NCI-H1930 (cell line): ENCODE data around the gene PHEX.

Source experiments
- DNase-seq, 2 experiments: peaks; one replicate each; lab custom pipeline; 2025; lab: John Stamatoyannopoulos, UW

PHEX gene

DNA sequence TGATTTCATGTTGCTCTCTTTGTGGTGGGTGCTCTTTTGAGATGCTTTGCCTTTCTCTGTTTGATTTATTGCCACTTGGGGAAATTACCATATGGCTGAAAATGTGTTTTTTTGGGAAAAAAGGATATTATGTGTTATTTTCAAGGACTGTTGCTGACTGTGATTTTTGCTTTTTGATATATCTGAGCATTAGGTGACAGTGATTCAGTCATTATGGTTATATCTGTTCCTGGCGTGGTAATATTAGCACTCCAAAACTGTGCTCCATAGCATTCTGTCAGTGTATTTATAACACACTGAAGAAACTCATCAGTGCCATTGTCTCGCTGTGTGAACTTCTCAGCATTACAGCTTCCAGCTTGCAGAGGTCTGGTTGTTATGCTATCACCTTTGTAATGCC is 73.8 kb downstream of the PHEX start:
- no peak for DNase-seq

DNA sequence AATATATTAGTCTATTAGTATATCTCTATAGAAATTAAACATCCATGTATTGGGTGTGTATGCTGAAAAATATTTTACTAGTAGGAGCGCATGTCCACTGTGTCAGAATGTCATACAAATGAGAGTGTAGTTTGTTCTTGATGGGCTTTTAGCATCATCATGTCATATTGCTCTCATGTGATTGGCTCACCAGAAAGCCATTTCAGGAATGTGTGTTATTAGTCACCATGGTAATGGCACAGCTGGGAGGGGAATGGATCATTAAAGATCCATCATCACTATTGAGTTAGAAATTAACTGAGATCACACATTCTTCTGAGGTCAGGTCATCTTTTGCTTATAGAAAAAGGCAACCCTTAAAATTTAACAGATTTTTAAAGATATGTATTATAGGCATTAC is 77.3 kb downstream of the PHEX start:
- no peak for DNase-seq

DNA sequence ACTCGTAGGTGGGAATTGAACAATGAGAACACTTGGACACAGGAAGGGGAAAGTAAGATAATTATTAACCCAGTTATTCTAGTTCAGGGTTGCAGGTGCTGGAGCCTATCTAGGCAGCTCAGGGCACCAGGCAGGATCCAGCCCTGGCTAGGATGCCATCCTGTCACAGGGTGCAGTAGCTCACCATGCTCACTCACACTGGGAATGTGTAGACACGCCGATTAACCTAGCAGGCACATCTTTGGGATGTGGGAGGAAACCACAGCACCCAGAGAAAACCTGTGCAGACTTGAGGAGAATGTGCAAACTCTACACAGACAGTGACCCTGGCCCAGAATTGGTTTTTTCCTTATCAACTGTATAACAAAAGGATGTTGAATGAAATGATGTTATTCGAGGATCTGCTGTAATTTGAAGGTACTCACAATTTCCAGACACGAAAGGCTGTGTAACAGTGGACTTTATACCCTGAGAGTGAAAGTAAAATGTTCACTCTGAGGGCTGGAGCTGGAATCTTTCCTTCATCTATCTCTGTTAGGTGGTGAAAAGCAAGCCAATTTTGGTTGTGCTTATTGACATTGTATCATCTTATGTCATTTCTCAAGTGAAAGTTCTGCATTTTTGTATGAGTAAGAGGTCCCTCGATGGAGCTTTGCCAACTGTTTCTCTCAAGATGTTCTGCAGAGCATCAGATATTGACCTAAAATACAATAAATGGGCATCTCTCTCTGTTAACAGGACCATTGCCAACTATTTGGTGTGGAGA is 78.8 kb downstream of the PHEX start:
- no peak for DNase-seq

DNA sequence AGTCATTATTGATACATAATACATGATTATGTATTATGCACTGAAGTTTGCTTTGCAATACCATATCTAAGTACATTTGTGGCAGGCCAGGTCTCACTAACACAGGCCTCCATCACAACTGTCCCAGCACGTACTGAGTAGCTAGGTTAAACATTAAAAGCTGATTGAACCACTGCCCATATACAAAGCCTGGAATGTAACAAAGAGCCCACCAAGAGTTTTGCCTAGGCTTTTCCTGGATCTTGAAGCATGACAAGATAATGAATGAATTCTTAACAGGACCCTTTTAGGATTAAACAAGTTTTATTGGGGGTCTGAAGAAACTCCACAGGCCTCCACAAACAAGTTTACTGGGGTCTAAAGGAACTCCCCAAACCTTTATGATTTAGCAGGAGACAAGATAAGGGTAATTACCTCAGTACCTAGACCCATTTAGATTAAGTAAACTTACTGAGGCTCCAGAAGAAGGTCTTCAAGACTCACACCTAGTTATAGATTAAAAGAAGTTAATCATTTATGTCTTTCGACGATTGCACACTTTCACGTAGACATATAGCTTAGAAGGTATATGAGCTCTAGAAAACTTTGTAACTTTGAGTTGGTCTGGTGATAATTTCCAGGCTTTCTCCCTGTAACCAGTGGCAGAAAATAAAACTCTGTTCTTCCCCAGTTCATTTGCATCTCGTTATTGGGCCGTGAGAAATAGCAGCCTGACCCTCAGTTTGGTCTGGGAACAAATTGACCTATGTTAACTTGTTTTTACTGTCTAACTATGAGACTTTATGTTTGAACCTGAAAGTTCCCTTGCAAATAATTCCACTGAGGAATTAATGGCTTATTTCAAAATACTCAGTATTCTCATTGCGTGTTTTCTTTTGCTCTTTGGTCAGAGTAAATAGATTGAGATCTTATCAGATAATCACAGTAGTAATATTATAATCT is 84.8 kb downstream of the PHEX start:
- no peak for DNase-seq

DNA sequence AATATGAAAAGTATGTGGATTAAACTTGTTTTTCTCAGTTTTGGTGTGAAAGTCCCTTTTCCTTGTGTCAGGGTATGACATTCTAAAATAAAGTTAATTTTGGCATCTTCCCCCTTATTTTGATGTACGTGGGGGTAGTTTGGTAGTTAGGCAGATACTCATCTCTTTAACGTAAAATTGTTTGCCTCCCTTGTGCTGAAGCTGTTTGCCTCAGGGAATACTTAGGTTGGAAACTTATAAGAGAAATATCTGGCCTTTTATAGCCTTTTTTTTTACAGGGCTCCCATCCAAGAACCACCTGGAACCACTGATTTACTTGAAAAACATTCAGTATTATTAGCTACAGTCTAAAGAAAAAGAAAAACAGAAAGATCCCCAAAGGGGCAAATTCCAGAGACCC is 85.5 kb downstream of the PHEX start:
- DNase-seq = no peak

DNA sequence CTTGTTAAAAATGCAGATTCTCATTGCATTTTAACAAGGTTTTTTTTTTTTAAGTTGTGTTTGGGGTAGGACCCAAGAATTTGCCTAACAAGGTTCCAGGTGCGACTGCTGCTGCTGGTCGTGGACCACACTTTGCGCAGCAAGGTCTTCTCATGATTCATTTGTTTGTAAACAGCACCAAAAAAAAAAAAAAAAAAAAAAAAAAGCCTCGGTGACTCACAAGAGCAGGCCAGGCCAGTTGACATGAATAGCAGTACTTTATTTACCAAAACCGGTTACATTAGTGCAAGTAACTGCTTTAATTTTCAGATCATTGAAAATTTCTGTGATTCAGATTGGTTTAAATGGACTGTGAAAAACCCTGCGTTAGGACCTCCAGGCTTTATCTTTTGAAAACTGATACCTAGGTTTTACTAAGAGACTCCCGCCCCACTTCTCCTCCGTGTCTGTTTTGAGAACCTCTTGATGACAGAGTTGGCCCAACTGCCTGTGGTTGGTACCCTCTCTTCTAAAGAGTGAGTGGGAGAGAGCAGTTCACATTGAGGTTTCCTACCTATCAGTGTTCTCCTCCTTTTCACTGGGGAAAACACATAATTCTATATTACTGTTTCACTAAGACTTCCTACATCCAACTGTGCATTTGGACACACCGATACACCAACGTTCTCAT is 86.2 kb downstream of the PHEX start:
- no peak for DNase-seq

DNA sequence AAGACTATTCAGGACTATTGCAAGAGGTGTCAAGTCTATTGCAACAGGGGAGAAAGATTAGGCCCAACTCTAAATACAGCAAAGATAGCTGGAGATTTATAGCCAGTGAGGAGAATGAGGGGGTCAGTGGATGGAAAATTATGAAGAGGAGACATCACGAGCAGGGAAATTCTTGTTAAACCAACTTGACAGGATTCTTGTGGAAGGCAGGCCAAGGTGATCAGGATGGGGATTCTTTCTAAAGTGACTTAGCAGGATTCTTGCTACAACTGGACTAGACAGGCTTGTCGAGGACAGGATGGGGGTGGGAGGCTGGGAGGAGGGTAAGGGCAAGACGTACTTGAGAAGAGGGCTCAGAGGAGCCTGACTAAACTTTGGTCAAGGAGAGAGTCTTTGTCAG is 89.0 kb downstream of the PHEX start:
- DNase-seq = no peak

DNA sequence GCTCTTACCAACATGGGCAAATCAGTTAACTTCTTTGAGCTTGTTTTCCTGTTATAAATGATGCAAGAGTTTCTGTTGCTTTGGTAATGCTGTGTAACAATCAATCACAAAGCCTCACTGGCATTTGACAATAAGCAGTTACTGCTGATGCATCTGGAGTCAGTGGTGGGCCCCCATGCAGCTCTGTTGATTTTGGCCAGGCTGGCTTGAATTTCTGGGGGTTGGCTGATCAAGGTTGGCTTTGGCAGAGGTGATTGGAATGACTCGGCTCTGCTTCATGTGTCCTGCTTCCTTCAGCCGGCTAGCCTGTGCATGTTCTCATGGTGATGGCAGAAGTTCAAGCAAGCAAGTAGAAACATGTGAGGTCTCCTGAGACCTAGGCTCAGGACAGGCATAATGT is 90.4 kb downstream of the PHEX start:
- DNase-seq = no peak

DNA sequence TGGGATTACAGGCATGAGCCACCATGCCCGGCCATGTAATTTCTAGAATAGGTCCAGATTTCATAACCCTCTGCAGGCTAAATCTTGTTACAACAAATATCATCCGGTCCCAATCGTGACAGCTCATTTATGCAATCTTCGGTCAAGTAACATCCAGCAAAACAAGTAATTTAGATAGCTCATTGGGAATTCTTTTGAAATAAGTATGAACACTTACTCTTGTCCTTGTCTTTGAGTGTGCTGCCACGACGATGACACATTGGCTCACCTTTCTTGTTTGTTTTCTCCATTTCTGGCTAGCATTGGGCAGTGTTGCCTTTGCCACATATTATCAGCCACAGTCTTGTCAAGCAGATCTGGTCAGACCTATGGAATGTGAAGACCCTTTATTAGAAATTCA is 92.0 kb downstream of the PHEX start:
- DNase-seq = no peak

DNA sequence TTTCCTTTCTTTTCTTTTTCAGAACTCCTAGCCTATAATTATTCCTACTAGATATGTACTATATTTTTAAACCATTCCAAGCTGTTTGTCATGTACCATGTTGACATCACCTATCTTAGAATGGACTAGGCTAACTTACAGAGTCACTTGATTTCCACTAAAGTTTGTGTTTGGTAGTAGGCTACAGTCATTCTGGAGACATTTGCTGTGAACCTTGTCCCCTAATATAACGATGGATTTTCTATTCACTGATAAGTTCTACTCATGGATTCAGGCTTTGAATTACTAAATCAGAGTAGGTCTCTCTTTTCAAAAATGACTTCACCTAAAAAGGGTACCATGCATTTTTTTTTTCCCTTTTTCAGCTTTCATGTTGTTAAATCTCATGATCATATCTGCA is 93.4 kb downstream of the PHEX start:
- DNase-seq = no peak

DNA sequence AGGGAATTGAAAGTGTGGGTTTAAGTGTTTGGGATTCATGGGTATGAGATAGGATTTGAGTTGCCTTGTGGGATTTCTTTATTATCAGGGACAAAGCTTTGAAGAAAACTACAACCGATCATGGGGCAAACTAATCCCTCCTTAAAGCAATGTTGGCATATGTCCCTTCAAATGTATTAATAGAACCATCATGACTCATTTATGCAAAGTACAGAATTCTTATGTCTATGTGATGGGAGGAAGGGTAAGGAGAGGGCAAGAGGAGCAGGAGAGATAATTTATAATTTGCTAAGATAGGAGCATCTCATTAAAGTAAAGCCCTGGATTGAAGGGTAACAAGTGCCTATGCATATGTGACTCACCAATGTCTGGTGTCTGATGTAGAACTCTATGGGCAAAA is 94.2 kb downstream of the PHEX start:
- no peak for DNase-seq

DNA sequence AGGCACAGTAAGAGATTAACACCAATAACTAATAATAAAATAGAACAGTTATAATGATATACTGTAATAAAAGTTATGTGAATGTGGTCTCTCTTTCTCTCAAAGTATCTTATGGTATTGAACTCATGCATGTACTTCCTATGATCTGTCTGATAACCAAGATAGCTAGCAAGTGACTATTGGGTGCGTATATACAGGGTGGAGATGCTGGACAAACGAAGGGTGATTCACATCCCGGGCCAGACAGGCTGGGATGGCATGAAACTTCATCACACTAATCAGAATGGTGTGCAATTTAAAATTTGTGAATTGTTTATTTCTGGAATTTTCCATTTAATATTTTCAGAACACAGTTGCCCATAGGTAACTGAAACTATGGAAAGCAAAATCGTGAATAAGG is 96.8 kb downstream of the PHEX start:
- no peak for DNase-seq

DNA sequence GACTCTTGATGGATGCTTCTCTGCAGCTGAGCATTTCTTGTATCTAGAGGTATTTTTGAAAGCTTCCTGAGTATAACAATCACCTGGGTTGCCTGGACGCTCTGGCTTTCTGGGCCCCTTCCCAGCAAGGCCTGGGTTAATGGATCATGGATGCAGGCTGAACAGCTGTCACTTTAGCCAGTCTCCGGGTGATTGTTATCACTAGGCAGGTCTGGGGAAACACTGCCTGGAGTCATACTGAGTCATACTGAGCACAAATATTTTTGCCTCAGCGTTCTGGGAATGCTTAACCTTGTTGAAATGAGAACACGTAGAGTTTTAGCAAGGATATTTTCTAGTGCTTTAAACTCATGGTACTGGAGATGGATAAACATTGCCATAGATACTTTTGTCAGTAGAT is 102.6 kb downstream of the PHEX start:
- no peak for DNase-seq

DNA sequence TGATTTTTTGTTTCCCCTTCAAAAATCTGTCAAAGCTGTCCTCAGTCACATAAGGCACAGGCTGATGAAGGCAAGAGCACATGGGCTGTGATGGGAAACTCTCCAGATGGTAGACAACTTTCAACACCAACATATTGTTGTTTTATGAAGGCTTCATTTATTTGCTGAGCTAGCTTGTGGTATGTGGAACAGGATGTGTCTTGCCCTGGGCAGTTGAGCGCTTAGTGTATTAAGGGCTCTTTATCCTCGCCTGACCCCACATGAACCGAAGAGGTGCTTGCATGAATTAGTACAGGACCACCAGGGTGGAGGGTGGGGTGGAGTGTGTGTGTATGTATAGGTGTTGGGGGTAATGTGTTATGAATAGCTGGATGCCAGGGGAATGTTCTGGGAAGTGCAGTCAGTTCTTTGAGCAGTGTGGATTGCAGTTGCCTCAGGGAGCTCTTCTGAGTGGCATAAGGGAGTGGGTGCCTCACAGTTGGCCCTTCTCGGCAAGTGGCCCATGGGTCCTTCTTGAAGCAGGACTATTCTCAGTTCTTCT is 103.1 kb downstream of the PHEX start:
- DNase-seq = no peak

DNA sequence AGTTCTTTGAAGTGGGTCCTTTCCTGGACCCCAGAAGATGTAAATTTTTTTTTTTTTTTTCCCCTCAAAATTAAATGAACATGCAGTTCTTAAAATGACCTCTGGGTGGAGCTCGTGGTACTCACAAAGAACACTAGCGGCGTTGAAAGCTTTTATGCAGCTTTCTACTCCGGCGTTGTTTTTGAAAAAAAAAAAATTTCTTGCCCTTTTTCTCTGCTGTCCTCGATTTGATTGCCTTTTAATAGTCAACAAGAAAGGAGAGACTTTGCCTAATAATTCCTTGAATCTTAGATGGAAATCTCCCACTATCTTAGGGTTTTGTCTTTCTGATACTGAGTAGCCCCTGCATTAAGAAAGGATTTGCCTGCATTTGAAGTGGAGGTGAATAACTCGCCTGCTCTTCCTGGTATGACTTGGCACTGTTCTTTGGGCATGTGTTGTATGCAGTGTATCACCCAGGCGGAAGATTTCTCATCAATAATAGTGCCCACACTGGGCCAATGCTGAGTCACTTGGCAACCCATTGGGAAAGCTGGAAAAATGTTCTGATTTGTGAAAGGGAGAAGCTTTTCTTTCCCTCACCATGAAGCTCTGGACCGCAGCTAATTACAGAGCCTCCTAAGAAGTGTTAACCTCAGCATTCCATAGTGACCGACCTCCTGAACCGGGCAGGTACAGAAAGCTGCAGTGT is 104.0 kb downstream of the PHEX start:
- peak in 1 of 2 experiments; percentile 26 for DNase-seq

DNA sequence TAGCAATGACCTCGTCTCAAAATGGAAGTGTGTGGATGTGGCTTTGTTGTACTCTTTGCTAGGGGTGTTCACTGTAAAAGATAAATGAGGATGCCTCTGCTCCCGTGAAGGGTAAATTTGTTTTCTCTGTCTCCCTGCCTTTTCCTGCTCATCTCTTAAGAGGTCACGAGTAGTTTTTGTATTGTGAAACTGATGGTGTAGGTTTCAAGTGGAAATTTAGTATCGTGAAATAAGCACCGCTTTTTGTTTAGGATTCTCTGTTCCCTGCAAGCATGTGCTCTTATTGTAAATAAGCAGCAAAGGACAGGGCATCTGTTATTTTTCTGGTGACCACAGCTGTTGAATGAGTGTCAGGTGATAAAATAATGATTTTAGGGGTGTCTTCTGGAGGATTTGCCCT is 104.6 kb downstream of the PHEX start:
- no peak for DNase-seq

DNA sequence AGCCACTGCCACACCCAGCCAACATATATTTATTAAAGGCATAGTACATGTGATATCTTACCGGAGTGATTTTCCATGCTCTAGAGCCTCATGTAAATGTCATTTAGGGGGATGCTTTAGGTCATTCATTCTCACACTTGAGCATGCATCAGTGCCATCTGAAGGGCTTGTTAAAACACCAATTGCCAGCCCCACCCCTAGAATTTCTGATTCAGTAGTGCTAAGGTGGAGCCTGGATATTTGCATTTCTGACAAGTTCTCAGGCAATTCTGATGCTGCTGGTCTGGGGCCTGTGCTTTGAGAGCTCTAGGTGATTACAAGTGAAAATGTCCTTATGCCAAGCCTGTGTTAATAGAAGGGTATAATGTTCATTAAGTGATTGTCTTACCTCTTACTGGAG is 107.7 kb downstream of the PHEX start:
- DNase-seq = no peak

DNA sequence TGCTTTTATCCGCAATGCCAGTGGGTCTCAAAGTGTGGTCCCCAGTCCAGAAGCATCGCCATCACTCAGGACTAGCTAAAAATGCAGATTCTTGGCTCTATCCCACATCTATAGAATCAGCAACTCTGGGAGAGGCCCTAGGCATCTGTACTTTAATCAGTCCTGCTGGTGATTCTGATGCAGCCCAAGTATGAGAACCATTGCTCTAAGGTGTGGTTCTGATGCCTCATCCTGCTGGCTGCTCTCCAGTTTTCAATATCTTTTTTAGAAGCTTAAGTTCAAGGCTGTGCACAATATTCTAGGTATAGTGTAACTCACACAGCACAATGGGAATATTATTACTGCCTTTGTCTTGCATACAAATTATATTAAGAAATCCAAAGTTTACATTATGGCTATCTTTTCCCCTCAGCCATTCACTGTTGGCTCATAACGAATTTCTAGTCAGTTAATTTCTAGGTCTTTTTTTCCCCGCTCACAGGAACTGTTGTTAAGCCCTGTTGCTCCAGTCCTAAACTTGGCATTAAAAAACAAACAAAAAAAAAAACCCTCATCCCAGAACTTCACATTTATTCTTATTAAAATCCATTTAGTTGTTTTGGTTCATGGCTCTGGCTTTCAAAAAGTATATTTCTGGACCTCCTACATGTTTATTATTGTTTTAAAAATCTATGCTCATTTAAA is 109.1 kb downstream of the PHEX start:
- no peak for DNase-seq

DNA sequence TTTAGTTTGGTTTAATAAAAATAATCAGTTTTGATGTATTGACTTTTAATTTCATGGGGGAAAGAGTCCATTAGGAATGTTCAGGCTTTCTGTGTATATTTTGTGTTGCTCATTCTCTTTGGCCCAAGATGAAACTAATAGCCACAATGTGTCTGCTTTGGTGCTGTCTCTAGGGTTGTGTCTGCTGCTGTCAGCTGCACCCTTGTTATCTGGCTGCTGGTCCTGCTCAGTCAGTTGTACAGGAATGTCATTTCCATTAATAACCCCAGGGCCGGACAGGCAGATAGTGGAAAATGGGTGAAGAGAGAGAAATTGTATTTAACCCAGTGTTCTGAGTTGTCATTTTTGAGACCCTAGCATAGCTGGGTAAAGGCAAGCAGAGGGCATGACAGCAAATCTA is 115.1 kb downstream of the PHEX start:
- no peak for DNase-seq

DNA sequence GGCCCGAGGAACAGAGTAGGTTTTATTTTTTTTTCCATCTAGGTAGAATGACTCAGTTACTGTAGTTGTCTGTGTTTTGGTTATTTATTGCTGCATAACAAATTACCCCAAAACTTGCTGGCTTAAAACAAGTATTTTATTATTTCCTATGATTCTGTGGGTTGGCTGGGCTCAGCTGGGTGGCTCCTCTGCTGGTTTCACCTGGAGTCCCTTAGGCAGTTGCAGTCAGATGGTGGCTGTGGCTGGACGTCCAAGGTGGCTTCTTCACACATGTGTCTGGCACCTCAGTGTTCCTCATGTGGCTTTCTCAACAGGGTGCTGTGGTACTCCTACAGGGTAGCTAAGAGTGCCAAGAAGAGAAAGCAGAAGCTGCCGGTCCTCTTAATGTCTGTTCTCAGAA is 115.8 kb downstream of the PHEX start:
- no peak for DNase-seq

DNA sequence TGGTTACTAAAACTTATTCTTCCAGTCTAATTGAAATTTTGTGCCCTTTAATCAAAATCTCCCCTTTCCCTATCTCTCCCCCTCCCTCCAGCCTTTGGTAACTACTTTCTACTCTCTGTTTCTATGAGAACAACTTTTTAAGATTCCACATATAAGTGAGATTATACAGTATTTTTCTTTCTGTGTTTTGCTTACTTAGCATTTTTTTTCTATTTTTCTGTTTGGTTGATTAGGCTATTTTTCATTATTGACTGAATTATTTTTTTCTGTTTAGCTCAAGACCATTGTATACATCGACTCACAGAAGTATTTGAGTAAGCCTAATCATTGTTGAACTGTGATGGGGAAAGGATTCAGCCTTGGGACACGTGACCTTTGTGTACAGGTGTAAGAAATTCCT is 116.4 kb downstream of the PHEX start:
- DNase-seq = no peak
